ENCODE results near the gene RRP12. TPM values are rescaled to one million over a fixed set of nuclear protein-coding genes. Genes with fewer than 3 reads are reported as not detected.

Gene RRP12
- total and polyA plus RNA-seq, 9 of the 15 experiments (the other 6 are each of a cell fraction or from before 2014, with no cell fraction given), result 4.6 to 68.2 (median 21.8) TPM

- POLR2A ChIA-PET, result interaction anchor here (0.7 to 2.3 kb wide), 11 partner anchors 8 to 260 kb away, joined by 3 to 8 read pairs (median 4); partner anchors contain the start of genes ARHGAP19 and RRP12
- CTCF ChIA-PET (ENCODE audit: low intra/inter-chr PET ratio), result interaction anchor here (1.4 kb wide), 1 partner anchor 55 kb away, joined by 3 read pairs; no protein-coding TSS in a partner anchor
- peak in 2 of 4 experiments; percentile 38 to 69 for DNase-seq (ENCODE audit: extremely low read depth in 1 of 4, low spot score in 3 of 4)
- FAIRE-seq, result no peak
- Histone ChIP-seq H2AFZ (ENCODE audit: low read depth, low read length) (peak overlapping the region; percentile 48), H3K27ac (ENCODE audit: extremely low read depth, low read depth, low read length) (peak overlapping the region; percentile 98), H3K27me3 (ENCODE audit: control insufficient read depth in 2 of 2, insufficient read depth in 2 of 2, low read length in 2 of 2) (no peaks in the 10 kb centered on the region), H4K20me1 (replicated peaks; ENCODE audit: control insufficient read depth, insufficient read depth, low read length) (no peaks in the 10 kb centered on the region), H3K9me1 (ENCODE audit: control insufficient read depth, insufficient read depth, low read length) (no peaks in the 10 kb centered on the region), H3K4me1 (replicated peaks in 1 of 2; ENCODE audit: control insufficient read depth in 2 of 2, insufficient read depth in 2 of 2, low read length in 2 of 2) (peaks cover 24 to 36% of the 10 kb centered on the region in 2 experiments), H3K9ac (ENCODE audit: insufficient read depth in 1 of 2, low read depth in 2 of 2, low read length in 2 of 2) (peak overlapping the region; percentile 89 to 93), H3K9me3 (replicated peaks; ENCODE audit: control insufficient read depth, insufficient read depth, low read depth, low read length) (no peaks in the 10 kb centered on the region), H3K4me2 (ENCODE audit: insufficient read depth, low read length) (peak overlapping the region; percentile 92), H3K79me2 (ENCODE audit: control insufficient read depth, insufficient read depth, low read length) (peaks cover 51% of the 10 kb centered on the region), H3K4me3 (peak overlapping the region; percentile 73), H3K36me3 (ENCODE audit: control insufficient read depth, insufficient read depth, low read length) (peaks cover 27% of the 10 kb centered on the region)
- intact Hi-C loops (cut with micrococcal nuclease), result loop anchor here (2.0 to 5.0 kb wide), 2 partner anchors 41 to 54 kb away; partner anchors contain the start of gene ARHGAP19
- ATAC-seq, result peak; percentile 45
- WGBS (ENCODE audit: insufficient coverage, low coverage, missing lambda C conversion rate), result 3% methylated on average over 7 of the region's 7 CpGs
- no TSS peak for BruUV-seq (replicated peaks)
- in situ Hi-C loops (cut with MboI), result no loop called here
- TF ChIP-seq ZBTB11 (CRISPR knock-in tag; IDR thresholded peaks at IDR 0.05) (0 out of 6 replicates have a peak, but pooled peaks of 1 of the 3 experiments have one; percentile 43), CCNT2 (IDR thresholded peaks at IDR 0.05; ENCODE audit: borderline replicate concordance, extremely low read depth, insufficient read length, low read depth, low read length) (no peak), RHOXF2B (CRISPR knock-in tag; conservative IDR thresholded peaks at IDR 0.05) (no peak), ZNF583 (CRISPR knock-in tag; IDR thresholded peaks at IDR 0.05) (no peak), DPF2 (IDR thresholded peaks at IDR 0.05) (0 out of 2 replicates have a peak, but pooled peaks have one; percentile 15), TRIM25 (IDR thresholded peaks at IDR 0.05; ENCODE audit: borderline replicate concordance) (0 out of 2 replicates have a peak, but pooled peaks have one; percentile 1), ESRRA (IDR thresholded peaks at IDR 0.05; ENCODE audit: borderline replicate concordance, low read depth) (0 out of 2 replicates have a peak, but pooled peaks have one; percentile 78), YY1 (IDR thresholded peaks at IDR 0.05; ENCODE audit: borderline replicate concordance in 1 of 3, control insufficient read depth in 1 of 3, extremely low read depth in 1 of 3, insufficient read depth in 3 of 3, insufficient read length in 1 of 3, insufficient replicate concordance in 2 of 3, low read depth in 1 of 3, low read length in 2 of 3) (peak in 1 of 3 experiments; percentile 47), BRD9 (IDR thresholded peaks at IDR 0.05; ENCODE audit: low read depth, partially characterized antibody) (no peak), IFI16 (CRISPR knock-in tag; IDR thresholded peaks at IDR 0.05) (no peak)
- TF ChIP-seq, protein P1, sequence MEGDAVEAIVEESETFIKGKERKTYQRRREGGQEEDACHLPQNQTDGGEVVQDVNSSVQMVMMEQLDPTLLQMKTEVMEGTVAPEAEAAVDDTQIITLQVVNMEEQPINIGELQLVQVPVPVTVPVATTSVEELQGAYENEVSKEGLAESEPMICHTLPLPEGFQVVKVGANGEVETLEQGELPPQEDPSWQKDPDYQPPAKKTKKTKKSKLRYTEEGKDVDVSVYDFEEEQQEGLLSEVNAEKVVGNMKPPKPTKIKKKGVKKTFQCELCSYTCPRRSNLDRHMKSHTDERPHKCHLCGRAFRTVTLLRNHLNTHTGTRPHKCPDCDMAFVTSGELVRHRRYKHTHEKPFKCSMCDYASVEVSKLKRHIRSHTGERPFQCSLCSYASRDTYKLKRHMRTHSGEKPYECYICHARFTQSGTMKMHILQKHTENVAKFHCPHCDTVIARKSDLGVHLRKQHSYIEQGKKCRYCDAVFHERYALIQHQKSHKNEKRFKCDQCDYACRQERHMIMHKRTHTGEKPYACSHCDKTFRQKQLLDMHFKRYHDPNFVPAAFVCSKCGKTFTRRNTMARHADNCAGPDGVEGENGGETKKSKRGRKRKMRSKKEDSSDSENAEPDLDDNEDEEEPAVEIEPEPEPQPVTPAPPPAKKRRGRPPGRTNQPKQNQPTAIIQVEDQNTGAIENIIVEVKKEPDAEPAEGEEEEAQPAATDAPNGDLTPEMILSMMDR (IDR thresholded peaks at IDR 0.05 in 2 of 3, conservative IDR thresholded peaks at IDR 0.05 in 1 of 3; ENCODE audit: insufficient read depth in 2 of 3, low read depth in 1 of 3, low read length in 3 of 3), result peak; percentile 12 to 30 (median 20); a peak in 2 of 6 replicates
- TF ChIP-seq, protein P2, sequence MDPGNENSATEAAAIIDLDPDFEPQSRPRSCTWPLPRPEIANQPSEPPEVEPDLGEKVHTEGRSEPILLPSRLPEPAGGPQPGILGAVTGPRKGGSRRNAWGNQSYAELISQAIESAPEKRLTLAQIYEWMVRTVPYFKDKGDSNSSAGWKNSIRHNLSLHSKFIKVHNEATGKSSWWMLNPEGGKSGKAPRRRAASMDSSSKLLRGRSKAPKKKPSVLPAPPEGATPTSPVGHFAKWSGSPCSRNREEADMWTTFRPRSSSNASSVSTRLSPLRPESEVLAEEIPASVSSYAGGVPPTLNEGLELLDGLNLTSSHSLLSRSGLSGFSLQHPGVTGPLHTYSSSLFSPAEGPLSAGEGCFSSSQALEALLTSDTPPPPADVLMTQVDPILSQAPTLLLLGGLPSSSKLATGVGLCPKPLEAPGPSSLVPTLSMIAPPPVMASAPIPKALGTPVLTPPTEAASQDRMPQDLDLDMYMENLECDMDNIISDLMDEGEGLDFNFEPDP (CRISPR knock-in tag; IDR thresholded peaks at IDR 0.05), result no peak
Observed at GRCh38 chr10:97333351-97333600, 67.9 kb downstream of the RRP12 start.

Measured in K562 (cell line).